H9 (cell line): ENCODE data around the gene SDK2. TPM values are rescaled to one million over a fixed set of nuclear protein-coding genes. Genes with fewer than 3 reads are reported as not detected.

Experiments used
- DNase-seq: peaks from one replicate; pipeline ENCODE4 v3.0.0-alpha.2; 2017
- H2AFZ ChIP-seq: one replicate; pipeline ENCODE4 v1.6.1; 2013; ENCODE audit warnings: mild to moderate bottlenecking, low read length, control low read depth, moderate library complexity
- H2AK5ac ChIP-seq: 2 replicates; pipeline ENCODE4 v1.6.1; 2013; ENCODE audit warnings: low read length, control low read depth, mixed read lengths; ENCODE audit not compliant: insufficient read length
- H2BK120ac ChIP-seq: one replicate; pipeline ENCODE4 v1.6.1; 2013; ENCODE audit warnings: low read depth, mild to moderate bottlenecking, low read length, control low read depth, inconsistent platforms; ENCODE audit not compliant: poor library complexity, severe bottlenecking
- H2BK12ac ChIP-seq: 2 replicates; pipeline ENCODE4 v1.6.1; 2013; ENCODE audit warnings: low read length, control low read depth, mixed read lengths, low read depth; ENCODE audit not compliant: insufficient read length
- H2BK15ac ChIP-seq: 2 replicates; pipeline ENCODE4 v1.6.1; 2013; ENCODE audit warnings: low read depth, low read length, control low read depth
- H2BK20ac ChIP-seq: one replicate; pipeline ENCODE4 v1.6.1; 2013; ENCODE audit warnings: low read depth, mild to moderate bottlenecking, low read length, control low read depth, inconsistent platforms; ENCODE audit not compliant: poor library complexity, severe bottlenecking
- H2BK5ac ChIP-seq: 2 replicates; pipeline ENCODE4 v1.6.1; 2013; ENCODE audit warnings: low read length, control low read depth, mixed read lengths; ENCODE audit not compliant: insufficient read length
- H3K14ac ChIP-seq: 2 replicates; pipeline ENCODE4 v1.6.1; 2013; ENCODE audit warnings: low read length, control low read depth; ENCODE audit not compliant: insufficient read depth
- H3K18ac ChIP-seq: 2 replicates; pipeline ENCODE4 v1.6.1; 2013; ENCODE audit warnings: low read depth, mild to moderate bottlenecking, mixed read lengths, low read length, control low read depth; ENCODE audit not compliant: insufficient read length
- H3K23ac ChIP-seq: 2 replicates; pipeline ENCODE4 v1.6.1; 2013; ENCODE audit warnings: low read length, control low read depth, mixed read lengths, low read depth; ENCODE audit not compliant: insufficient read length
- H3K23me2 ChIP-seq: 2 replicates; pipeline ENCODE4 v1.6.1; 2013; ENCODE audit warnings: low read depth, mild to moderate bottlenecking, mixed read lengths, low read length, control low read depth; ENCODE audit not compliant: insufficient read length, poor library complexity, severe bottlenecking
- H3K27ac ChIP-seq: 2 replicates; pipeline ENCODE4 v1.5.1; 2013; ENCODE audit warnings: low read length, control low read depth, mixed read lengths, low read depth; ENCODE audit not compliant: insufficient read length
- H3K27me3 ChIP-seq: 2 replicates; pipeline ENCODE4 v1.6.1; 2013; ENCODE audit warnings: low read length, control low read depth, inconsistent platforms; ENCODE audit not compliant: insufficient read depth
- H3K4ac ChIP-seq: 2 replicates; pipeline ENCODE4 v1.6.1; 2013; ENCODE audit warnings: low read depth, mild to moderate bottlenecking, control low read depth, inconsistent platforms, low read length, moderate library complexity
- H3K4me1 ChIP-seq: 2 replicates; pipeline ENCODE4 v1.6.1; 2013; ENCODE audit warnings: low read length, control low read depth, inconsistent platforms; ENCODE audit not compliant: insufficient read depth
- H3K4me2 ChIP-seq: 2 replicates; pipeline ENCODE4 v1.6.1; 2013; ENCODE audit warnings: low read length, control low read depth, mixed read lengths; ENCODE audit not compliant: insufficient read length, insufficient read depth
- H3K56ac ChIP-seq: 2 replicates; pipeline ENCODE4 v1.6.1; 2013; ENCODE audit warnings: low read depth, mild to moderate bottlenecking, mixed read lengths, low read length, control low read depth; ENCODE audit not compliant: insufficient read length
- H3K79me1 ChIP-seq: 2 replicates; pipeline ENCODE4 v1.6.1; 2013; ENCODE audit warnings: low read depth, mild to moderate bottlenecking, moderate library complexity, low read length, control low read depth, inconsistent platforms; ENCODE audit not compliant: insufficient read depth, poor library complexity, severe bottlenecking
- H3K79me2 ChIP-seq: 2 replicates; pipeline ENCODE4 v1.6.1; 2013; ENCODE audit warnings: low read length, control low read depth, inconsistent platforms; ENCODE audit not compliant: insufficient read depth
- H3K9ac ChIP-seq: 2 replicates; pipeline ENCODE4 v1.6.1; 2013; ENCODE audit warnings: low read length, control low read depth, mixed read lengths; ENCODE audit not compliant: insufficient read length; ENCODE audit errors: extremely low read depth
- H3K9me3 ChIP-seq: one replicate; pipeline ENCODE4 v1.6.1; 2013; ENCODE audit warnings: low read depth, low read length, inconsistent platforms; ENCODE audit not compliant: control insufficient read depth
- H3T11ph ChIP-seq: one replicate; pipeline ENCODE4 v1.6.1; 2013; ENCODE audit warnings: mild to moderate bottlenecking, low read length, control low read depth, inconsistent platforms
- H4K20me1 ChIP-seq: one replicate; pipeline ENCODE4 v1.6.1; 2013; ENCODE audit not compliant: control insufficient read depth, insufficient read length, insufficient read depth
- H4K5ac ChIP-seq: 2 replicates; pipeline ENCODE4 v1.6.1; 2013; ENCODE audit warnings: low read depth, mild to moderate bottlenecking, mixed read lengths, low read length, control low read depth; ENCODE audit not compliant: insufficient read length
- H4K8ac ChIP-seq: replicated peaks from 2 replicates; pipeline ENCODE4 v1.6.1; 2013; ENCODE audit warnings: low read length, control low read depth, mixed read lengths, low read depth; ENCODE audit not compliant: insufficient read length
- H4K91ac ChIP-seq: 2 replicates; pipeline ENCODE4 v1.6.1; 2013; ENCODE audit warnings: low read depth, mild to moderate bottlenecking, moderate library complexity, mixed read lengths, low read length, control low read depth; ENCODE audit not compliant: insufficient read length
- H3K27ac Mint-ChIP-seq, 3 experiments: 2 replicates in 2 of 3; 3 replicates in 1 of 3; pipeline ENCODE4 v1.8.0; 2020 to 2021; ENCODE audit warnings: mixed read lengths in 3 of 3, mild to moderate bottlenecking in 1 of 3, moderate library complexity in 1 of 3
- H3K27me3 Mint-ChIP-seq: 2 replicates; pipeline ENCODE4 v1.8.0; 2021; ENCODE audit warnings: low read depth, mild to moderate bottlenecking, moderate library complexity, mixed read lengths
- H3K36me3 Mint-ChIP-seq, 3 experiments: 2 replicates in 2 of 3; 3 replicates in 1 of 3; pipeline ENCODE4 v1.8.0; 2020 to 2021; ENCODE audit warnings: low read depth in 3 of 3, mixed read lengths in 3 of 3; ENCODE audit not compliant: insufficient read depth in 1 of 3
- H3K4me1 Mint-ChIP-seq, 2 experiments: 2 replicates each; pipeline ENCODE4 v1.8.0; 2020; ENCODE audit warnings: mixed read lengths in 2 of 2
- H3K4me3 Mint-ChIP-seq, 2 experiments: 2 replicates in 1 of 2; 3 replicates in 1 of 2; pipeline ENCODE4 v1.8.0; 2020 to 2021; ENCODE audit warnings: mild to moderate bottlenecking in 2 of 2, mixed read lengths in 2 of 2, moderate library complexity in 1 of 2
- H3K9me3 Mint-ChIP-seq, 2 experiments: 2 replicates in 1 of 2; 3 replicates in 1 of 2; pipeline ENCODE4 v1.8.0; 2020; ENCODE audit warnings: mild to moderate bottlenecking in 2 of 2, mixed read lengths in 2 of 2, moderate library complexity in 1 of 2
- WGBS: extraction: QIAGEN DNeasy Blood & Tissue Kit; methylation state at CpG from one replicate; pipeline ENCODE4 v1.1.7; 2013; ENCODE audit warnings: missing lambda C conversion rate, low lambda C conversion rate, mixed read lengths; ENCODE audit not compliant: insufficient read length; ENCODE audit errors: extremely low coverage; 5-methylcytosine and 5-hydroxymethylcytosine counted together
- total RNA-seq: library from RNA; stranded (reverse); gene quantifications from 2 replicates; pipeline ENCODE4 v1.2.1, GENCODE V29; 2021
- TF ChIP-seq, protein P1 (sequence below): fragments of 200-600 bp; sonication (generic); conservative IDR thresholded peaks from 3 replicates; pipeline ENCODE4 v1.8.0; 2021; ENCODE audit warnings: antibody characterized with exemption, mild to moderate bottlenecking

SDK2 gene
- total RNA-seq, 1 experiment from 2014 or later = 9.1 TPM

DNA sequence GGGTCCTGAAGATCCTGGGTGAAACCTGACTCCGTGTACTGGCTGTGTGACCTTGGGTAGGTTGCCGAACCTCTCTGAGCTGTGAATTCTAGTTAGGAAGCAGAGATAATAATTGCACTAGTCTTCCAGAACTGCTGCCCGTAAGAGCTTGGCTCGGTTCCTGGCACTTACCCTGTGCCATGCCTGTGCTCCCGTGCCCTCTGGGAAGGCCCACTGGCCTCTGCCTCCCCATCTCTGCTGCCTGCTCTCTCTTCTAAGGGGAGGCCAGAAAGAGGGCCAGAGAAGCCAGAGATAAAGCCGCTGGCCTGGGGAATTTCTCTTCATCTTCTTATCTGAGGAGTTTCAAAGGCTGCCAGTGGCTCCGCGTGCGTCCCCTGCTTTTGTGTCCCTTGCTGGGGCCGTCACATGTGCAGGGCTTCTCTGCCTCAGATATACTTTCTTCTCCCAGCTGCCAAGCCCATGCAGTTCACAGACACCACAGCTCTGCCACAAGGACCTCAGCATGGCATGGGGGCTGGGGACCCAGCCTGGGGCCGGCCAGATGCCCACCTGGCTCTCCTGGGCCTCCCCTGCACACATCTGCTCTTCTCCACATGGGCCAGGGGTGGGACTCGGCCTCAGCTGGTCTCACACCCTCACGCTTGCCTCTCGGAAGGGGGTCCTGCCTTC is 145.2 kb downstream of the SDK2 start:
- H3K23ac ChIP-seq = no peak overlapping the region

More for the DNA sequence above, 145.2 kb downstream of the SDK2 start:
- Histone ChIP-seq H2BK120ac (no peak overlapping the region), H4K5ac (no peak overlapping the region), H3K56ac (no peak overlapping the region), H3K18ac (no peak overlapping the region), H3K27me3 (no peaks in the 10 kb centered on the region), H3K9me3 (no peaks in the 10 kb centered on the region), H3K4me1 (0 out of 2 replicates have a peak, but pooled peaks cover 3% of the 10 kb centered on the region), H2BK5ac (no peak overlapping the region), H3K79me2 (no peaks in the 10 kb centered on the region), H2AFZ (no peak overlapping the region), H3K14ac (no peak overlapping the region; the same call in 1 of the 2 replicates), H3K9ac (no peak overlapping the region), H4K20me1 (no peaks in the 10 kb centered on the region), H3K79me1 (no peaks in the 10 kb centered on the region), H2BK12ac (no peak overlapping the region), H3K27ac (no peak overlapping the region), H4K91ac (no peak overlapping the region), H3K4me2 (no peak overlapping the region), H3K23me2 (no peaks in the 10 kb centered on the region), H3K4ac (no peak overlapping the region), H4K8ac (no peak overlapping the region), H2BK20ac (no peak overlapping the region), H3T11ph (no peak overlapping the region), H2AK5ac (no peak overlapping the region), H2BK15ac (no peak overlapping the region)
- peaks cover 6% of the 10 kb centered on the region for H3K27me3 Mint-ChIP-seq
- no peak overlapping the region; a peak in 2 of 7 replicates for H3K27ac Mint-ChIP-seq
- DNase-seq = no peak
- peaks cover 2 to 12% of the 10 kb centered on the region in 2 experiments; a peak in 3 of 4 replicates for H3K4me1 Mint-ChIP-seq
- TF ChIP-seq, protein P1, sequence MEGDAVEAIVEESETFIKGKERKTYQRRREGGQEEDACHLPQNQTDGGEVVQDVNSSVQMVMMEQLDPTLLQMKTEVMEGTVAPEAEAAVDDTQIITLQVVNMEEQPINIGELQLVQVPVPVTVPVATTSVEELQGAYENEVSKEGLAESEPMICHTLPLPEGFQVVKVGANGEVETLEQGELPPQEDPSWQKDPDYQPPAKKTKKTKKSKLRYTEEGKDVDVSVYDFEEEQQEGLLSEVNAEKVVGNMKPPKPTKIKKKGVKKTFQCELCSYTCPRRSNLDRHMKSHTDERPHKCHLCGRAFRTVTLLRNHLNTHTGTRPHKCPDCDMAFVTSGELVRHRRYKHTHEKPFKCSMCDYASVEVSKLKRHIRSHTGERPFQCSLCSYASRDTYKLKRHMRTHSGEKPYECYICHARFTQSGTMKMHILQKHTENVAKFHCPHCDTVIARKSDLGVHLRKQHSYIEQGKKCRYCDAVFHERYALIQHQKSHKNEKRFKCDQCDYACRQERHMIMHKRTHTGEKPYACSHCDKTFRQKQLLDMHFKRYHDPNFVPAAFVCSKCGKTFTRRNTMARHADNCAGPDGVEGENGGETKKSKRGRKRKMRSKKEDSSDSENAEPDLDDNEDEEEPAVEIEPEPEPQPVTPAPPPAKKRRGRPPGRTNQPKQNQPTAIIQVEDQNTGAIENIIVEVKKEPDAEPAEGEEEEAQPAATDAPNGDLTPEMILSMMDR = no peak
- peaks cover 0 to 8% (median 2%) of the 10 kb centered on the region in 3 experiments; a peak in 3 of 7 replicates for H3K36me3 Mint-ChIP-seq
- H3K4me3 Mint-ChIP-seq = no peak overlapping the region
- peaks cover 0 to 3% of the 10 kb centered on the region in 2 experiments; a peak in 1 of 5 replicates for H3K9me3 Mint-ChIP-seq
- no CpG with 5 or more reads among the region's 14 CpGs for WGBS
